OCI-LY7 (cell line): ENCODE results near the gene COL24A1.

ENCODE experiments used
- CTCF ChIP-seq: fragments of 200-600 bp; sonication (generic); conservative IDR thresholded peaks from 2 replicates; pipeline ENCODE4 v1.5.1; 2014; ENCODE audit warnings: mild to moderate bottlenecking, antibody characterized with exemption, low read length, moderate library complexity, mixed read lengths
- EZH2phosphoT487 ChIP-seq: fragments of 200-600 bp; sonication (generic); IDR thresholded peaks from 2 replicates; pipeline ENCODE4 v1.6.1; 2018; ENCODE audit warnings: low read depth, borderline replicate concordance, mild to moderate bottlenecking, mixed run types, antibody characterized with exemption, low read length, moderate library complexity, mixed read lengths

GRCh38 chr1:85888921-85889320, 267.7 kb downstream of the COL24A1 start:
- no peak for TF ChIP-seq CTCF
- no peak for TF ChIP-seq EZH2phosphoT487
